ENCODE results near the gene NUAK1.

- TF ChIP-seq CTCF (conservative IDR thresholded peaks at IDR 0.05; ENCODE audit: low read length) (no peak), EZH2phosphoT487 (IDR thresholded peaks at IDR 0.05; ENCODE audit: borderline replicate concordance, low read depth, low read length) (no peak)
Observed at GRCh38 chr12:106113446-106113823, 25.3 kb downstream of the NUAK1 start.
